ENCODE measurements around the gene THSD1.

- TF ChIP-seq FOXP2 (optimal IDR thresholded peaks at IDR 0.05; ENCODE audit: control extremely low read depth, extremely low read length, insufficient read depth): peak; percentile 58
- peak; percentile 80 for TF ChIP-seq POLR2AphosphoS5 (IDR thresholded peaks at IDR 0.05; ENCODE audit: borderline replicate concordance, low read depth, low read length)
- TF ChIP-seq EZH2 (IDR thresholded peaks at IDR 0.05): no peak
Measured at GRCh38 chr13:52450012-52450792, 44.2 kb upstream of the THSD1 start, which contains the start of gene VPS36.
